Karpas-422 (cell line): ENCODE results near the gene NAPB. TPM values are rescaled to one million over a fixed set of nuclear protein-coding genes. Genes with fewer than 3 reads are reported as not detected.
"Not testable (repeated sequence)": the region's sequence is repeated elsewhere in the genome, so short reads cannot be mapped to it uniquely, and the experiment has no call there.

Source experiments
- DNase-seq: peaks from one replicate; pipeline ENCODE4 v3.0.0-alpha.2; 2015
- H2AFZ ChIP-seq: fragments of 200-600 bp; sonication (generic); 2 replicates; pipeline ENCODE4 v1.6.1; 2014; ENCODE audit warnings: antibody characterized with exemption, low read length, mixed read lengths
- H3K27ac ChIP-seq: fragments of 200-600 bp; sonication (generic); 2 replicates; pipeline ENCODE4 v1.5.1; 2014; ENCODE audit warnings: mild to moderate bottlenecking, low read length, moderate library complexity
- H3K27me3 ChIP-seq: fragments of 200-600 bp; sonication (generic); 2 replicates; pipeline ENCODE4 v1.6.1; 2014; ENCODE audit warnings: low read length, mixed read lengths
- H3K36me3 ChIP-seq: fragments of 200-600 bp; sonication (generic); 2 replicates; pipeline ENCODE4 v1.6.1; 2014; ENCODE audit warnings: low read length, mixed read lengths; ENCODE audit not compliant: insufficient read depth
- H3K4me1 ChIP-seq: fragments of 200-600 bp; sonication (generic); 2 replicates; pipeline ENCODE4 v1.6.1; 2014; ENCODE audit warnings: mild to moderate bottlenecking, low read length, mixed read lengths
- H3K4me2 ChIP-seq: fragments of 200-600 bp; sonication (generic); 2 replicates; pipeline ENCODE4 v1.6.1; 2014; ENCODE audit warnings: low read length, low read depth, mild to moderate bottlenecking; ENCODE audit not compliant: poor library complexity, severe bottlenecking
- H3K4me3 ChIP-seq: fragments of 200-600 bp; sonication (generic); 2 replicates; pipeline ENCODE4 v1.5.1; 2014; ENCODE audit warnings: mild to moderate bottlenecking, antibody characterized with exemption, low read length, mixed read lengths
- H3K79me2 ChIP-seq: fragments of 200-600 bp; sonication (generic); 2 replicates; pipeline ENCODE4 v1.6.1; 2014; ENCODE audit warnings: mild to moderate bottlenecking, low read length, mixed read lengths
- H3K9ac ChIP-seq: fragments of 200-600 bp; sonication (generic); 2 replicates; pipeline ENCODE4 v1.6.0; 2014; ENCODE audit warnings: low read length
- H3K9me2 ChIP-seq: fragments of 200-600 bp; sonication (generic), shearing (Covaris generic); replicated peaks from 2 replicates; pipeline ENCODE4 v1.6.0; 2014; ENCODE audit warnings: mild to moderate bottlenecking, low read length, moderate library complexity; ENCODE audit not compliant: insufficient read depth
- H3K9me3 ChIP-seq: fragments of 300-700, 200-600 bp; sonication (generic); 2 replicates; pipeline ENCODE4 v1.6.1; 2014; ENCODE audit warnings: low read length, mixed read lengths
- H4K20me1 ChIP-seq: fragments of 200-600 bp; sonication (generic); 2 replicates; pipeline ENCODE4 v1.6.1; 2014; ENCODE audit warnings: mild to moderate bottlenecking, antibody characterized with exemption, low read length, low read depth; ENCODE audit not compliant: insufficient read depth
- total RNA-seq: library from RNA; depleted of rRNA; stranded (reverse); fragments of >200 nt; shearing (Covaris generic); gene quantifications from 2 replicates; pipeline ENCODE4 v1.2.3, GENCODE V29; 2014; ENCODE audit warnings: low replicate concordance; rRNA removed

The NAPB gene
- total RNA-seq = 32.6 and 35.1 TPM in 2 replicates

DNA sequence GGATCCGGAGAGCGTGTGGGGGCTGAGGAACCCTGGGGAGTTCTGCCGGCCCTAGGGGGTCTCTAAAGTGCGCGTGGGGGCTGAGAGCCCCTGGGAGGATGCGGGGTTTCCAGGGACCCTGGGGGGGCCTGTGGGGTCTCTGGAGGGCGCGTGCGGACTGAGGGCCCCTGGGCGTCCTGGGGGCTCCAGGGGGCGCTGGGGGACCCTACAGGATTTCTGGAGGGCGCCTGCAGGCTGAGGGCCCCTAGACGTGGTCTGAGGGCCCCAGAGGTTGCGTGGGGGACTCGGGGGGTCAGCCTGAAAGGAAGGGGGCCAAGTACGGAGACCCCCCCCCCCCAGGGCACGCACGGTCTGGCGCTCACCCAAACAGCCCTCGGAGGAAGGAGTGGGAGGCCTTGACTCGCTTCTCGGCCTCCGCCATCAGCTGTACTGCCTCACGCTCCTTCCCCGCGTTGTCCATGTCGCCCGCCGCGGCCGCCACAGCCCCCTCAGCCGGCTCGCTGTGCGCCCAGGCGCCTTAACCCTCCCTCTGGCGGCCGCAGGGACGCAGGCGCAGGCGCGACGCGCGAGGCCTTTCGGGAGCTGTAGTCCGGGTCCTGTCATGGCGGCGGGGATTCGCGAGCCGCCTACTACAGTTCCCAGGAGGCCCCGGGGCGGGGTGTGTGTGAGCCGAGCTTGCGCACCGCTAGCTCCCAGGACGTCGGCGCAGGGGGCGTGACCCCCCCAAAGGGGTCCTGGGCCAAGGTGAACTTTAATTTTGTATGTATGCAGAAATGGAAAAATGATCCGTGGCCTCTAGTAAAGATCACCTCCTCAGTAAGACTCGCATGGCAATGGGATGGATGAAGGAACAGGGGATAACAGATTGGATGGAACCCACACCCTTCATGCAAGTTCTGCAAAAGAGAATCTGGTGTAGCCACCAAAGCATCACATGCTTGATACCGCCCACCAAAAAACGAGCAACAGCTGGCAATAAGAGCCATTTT lies at the start of gene NAPB:
Gene NAPB (minus strand): TSS at position 546 of the 989 bp plus-strand sequence. CDS start 86 bp downstream, at position 460.
- peak within 1 kb of the TSS; percentile 82 for H3K4me2 ChIP-seq
- 0 out of 2 replicates have a peak, but pooled peaks cover 5% of the 10 kb centered on the region for H4K20me1 ChIP-seq
- peak within 1 kb of the TSS; percentile 48 for H3K27ac ChIP-seq
- no peaks in the 10 kb centered on the region for H3K36me3 ChIP-seq
- DNase-seq = peak; percentile 98
- H3K4me3 ChIP-seq = peak within 1 kb of the TSS; percentile 73
- H2AFZ ChIP-seq = peak within 1 kb of the TSS; percentile 72
- no peaks in the 10 kb centered on the region for H3K9me2 ChIP-seq
- H3K27me3 ChIP-seq = no peaks in the 10 kb centered on the region
- H3K9me3 ChIP-seq = no peaks in the 10 kb centered on the region
- H3K4me1 ChIP-seq = peaks cover 35% of the 10 kb centered on the region
- peak within 1 kb of the TSS; percentile 98 for H3K9ac ChIP-seq
- H3K79me2 ChIP-seq = peaks cover 50% of the 10 kb centered on the region

DNA sequence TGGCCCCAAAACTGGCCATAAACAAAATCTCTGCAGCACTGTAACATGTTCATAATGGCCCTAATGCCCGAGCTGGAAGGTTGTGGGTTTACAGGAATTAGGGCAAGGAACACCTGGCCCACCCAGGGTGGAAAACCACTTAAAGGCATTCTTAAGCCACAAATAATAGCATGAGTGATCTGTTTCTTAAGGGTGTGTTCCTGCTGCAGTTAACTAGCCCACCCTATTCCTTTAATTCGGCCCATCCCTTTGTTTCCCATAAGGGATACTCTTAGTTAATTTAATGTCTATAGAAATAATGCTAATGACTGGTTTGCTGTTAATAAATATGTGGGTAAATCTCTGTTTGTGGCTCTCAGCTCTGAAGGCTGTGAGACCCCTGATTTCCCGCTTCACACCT lies 45.7 kb upstream of the NAPB start:
- H3K27ac ChIP-seq, H3K9me2 ChIP-seq, DNase-seq, H3K9ac ChIP-seq, H3K4me1 ChIP-seq, H2AFZ ChIP-seq, H3K4me3 ChIP-seq, H3K36me3 ChIP-seq, H3K4me2 ChIP-seq, H4K20me1 ChIP-seq, H3K27me3 ChIP-seq, H3K9me3 ChIP-seq, H3K79me2 ChIP-seq: not testable (repeated sequence)

- no peaks in the 10 kb centered on the region for H3K9me3 ChIP-seq
- DNase-seq = no peak
- H3K27ac ChIP-seq = no peak overlapping the region
- no peak overlapping the region for H3K4me3 ChIP-seq
- H3K79me2 ChIP-seq = no peaks in the 10 kb centered on the region
- H3K27me3 ChIP-seq = no peaks in the 10 kb centered on the region
- no peaks in the 10 kb centered on the region for H3K9me2 ChIP-seq
- no peak overlapping the region for H3K9ac ChIP-seq
- H3K36me3 ChIP-seq = no peaks in the 10 kb centered on the region
- H3K4me2 ChIP-seq = no peak overlapping the region
- H2AFZ ChIP-seq = no peak overlapping the region
- no peaks in the 10 kb centered on the region for H4K20me1 ChIP-seq
- no peaks in the 10 kb centered on the region for H3K4me1 ChIP-seq
Measured at GRCh38 chr20:23461180-23461579, 39.9 kb upstream of the NAPB start.

DNA sequence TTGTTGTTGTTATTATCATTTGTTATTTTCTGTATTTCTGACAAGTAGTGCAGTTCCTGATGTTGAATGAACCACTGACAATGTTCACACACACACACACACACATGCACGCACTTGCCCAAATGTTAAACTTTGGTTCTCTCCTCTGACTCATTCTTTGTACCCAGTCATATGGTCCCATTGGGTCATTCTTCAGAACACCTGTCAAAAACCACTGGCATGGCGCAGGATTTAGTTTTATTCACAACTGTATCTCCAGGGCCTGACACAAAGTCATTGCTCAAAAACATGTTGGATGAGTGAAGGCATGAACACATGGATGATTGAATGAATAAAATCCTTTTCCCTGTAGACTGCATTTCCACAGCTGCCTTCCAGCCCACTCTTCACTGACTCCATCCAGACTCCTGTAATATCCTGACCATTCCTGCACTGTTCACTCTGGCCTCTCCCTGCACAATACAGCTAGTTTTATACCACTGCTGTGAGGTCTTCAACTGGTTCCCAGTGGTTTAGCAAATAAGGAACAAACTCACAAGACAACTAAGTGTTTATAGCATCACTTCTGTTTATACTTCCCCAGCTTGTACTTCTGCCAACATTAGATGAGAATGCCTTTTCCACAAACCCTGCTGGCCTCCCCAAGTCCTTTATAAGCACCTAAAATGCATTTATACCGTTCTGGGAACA lies 38.3 kb upstream of the NAPB start:
- DNase-seq = no peak
- no peaks in the 10 kb centered on the region for H4K20me1 ChIP-seq
- no peaks in the 10 kb centered on the region for H3K27me3 ChIP-seq
- no peaks in the 10 kb centered on the region for H3K36me3 ChIP-seq
- no peaks in the 10 kb centered on the region for H3K9me2 ChIP-seq
- H3K9me3 ChIP-seq = no peaks in the 10 kb centered on the region
- H3K4me1 ChIP-seq = no peaks in the 10 kb centered on the region
- no peak overlapping the region for H2AFZ ChIP-seq
- H3K79me2 ChIP-seq = no peaks in the 10 kb centered on the region
- H3K27ac ChIP-seq = no peak overlapping the region
- H3K4me3 ChIP-seq = no peak overlapping the region
- H3K9ac ChIP-seq = no peak overlapping the region
- no peak overlapping the region for H3K4me2 ChIP-seq

DNA sequence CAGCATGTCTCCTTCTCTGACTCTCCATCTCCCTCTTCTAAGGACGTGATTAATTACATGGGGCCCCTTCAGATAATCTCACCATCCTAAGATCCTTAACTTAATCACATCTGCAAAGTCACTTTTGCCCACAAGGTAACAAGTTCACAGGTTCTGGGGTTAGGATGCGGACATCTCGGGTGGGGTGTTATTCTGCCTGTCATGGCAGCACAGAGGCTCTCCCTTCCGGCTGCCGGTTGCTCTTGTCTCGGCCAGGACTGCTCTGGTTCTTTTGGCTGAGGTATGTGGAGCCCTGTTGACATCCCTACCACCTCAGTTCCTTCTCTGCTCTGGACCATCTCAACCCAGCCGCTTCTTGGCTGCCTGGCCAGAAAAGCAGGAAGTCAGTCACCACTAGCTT lies 35.6 kb upstream of the NAPB start:
- H3K9me3 ChIP-seq = no peaks in the 10 kb centered on the region
- no peaks in the 10 kb centered on the region for H3K4me1 ChIP-seq
- no peak for DNase-seq
- H3K4me3 ChIP-seq = no peak overlapping the region
- H3K9ac ChIP-seq = no peak overlapping the region
- H3K79me2 ChIP-seq = no peaks in the 10 kb centered on the region
- H2AFZ ChIP-seq = no peak overlapping the region
- no peaks in the 10 kb centered on the region for H4K20me1 ChIP-seq
- no peaks in the 10 kb centered on the region for H3K36me3 ChIP-seq
- H3K9me2 ChIP-seq = no peaks in the 10 kb centered on the region
- no peak overlapping the region for H3K4me2 ChIP-seq
- no peaks in the 10 kb centered on the region for H3K27me3 ChIP-seq
- no peak overlapping the region for H3K27ac ChIP-seq

DNA sequence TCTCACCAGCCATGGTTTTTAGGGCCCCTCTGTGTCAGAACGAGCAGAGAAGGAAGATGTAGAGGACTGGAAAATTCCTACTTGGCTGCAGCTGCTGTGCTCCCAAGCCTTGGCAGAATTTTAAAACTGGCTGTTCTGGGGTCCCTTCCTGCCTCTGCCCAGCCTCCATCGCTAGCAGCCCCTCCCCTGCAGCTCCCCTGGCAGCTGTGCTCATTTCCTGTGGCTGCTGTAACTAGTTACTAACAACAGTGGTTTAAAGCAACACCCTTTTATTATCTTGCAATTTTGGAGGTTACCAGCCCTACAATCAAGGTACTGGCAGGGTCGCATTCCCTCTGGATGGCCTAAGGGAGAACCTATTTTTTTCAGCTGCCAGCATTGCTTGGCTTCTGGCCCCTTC lies 35.1 kb upstream of the NAPB start:
- H4K20me1 ChIP-seq = no peaks in the 10 kb centered on the region
- H3K4me2 ChIP-seq = no peak overlapping the region
- no peaks in the 10 kb centered on the region for H3K9me2 ChIP-seq
- H3K4me3 ChIP-seq = no peak overlapping the region
- H3K27me3 ChIP-seq = no peaks in the 10 kb centered on the region
- no peak overlapping the region for H2AFZ ChIP-seq
- H3K9ac ChIP-seq = no peak overlapping the region
- no peaks in the 10 kb centered on the region for H3K4me1 ChIP-seq
- H3K9me3 ChIP-seq = no peaks in the 10 kb centered on the region
- no peaks in the 10 kb centered on the region for H3K36me3 ChIP-seq
- DNase-seq = no peak
- H3K79me2 ChIP-seq = no peaks in the 10 kb centered on the region
- H3K27ac ChIP-seq = no peak overlapping the region

DNA sequence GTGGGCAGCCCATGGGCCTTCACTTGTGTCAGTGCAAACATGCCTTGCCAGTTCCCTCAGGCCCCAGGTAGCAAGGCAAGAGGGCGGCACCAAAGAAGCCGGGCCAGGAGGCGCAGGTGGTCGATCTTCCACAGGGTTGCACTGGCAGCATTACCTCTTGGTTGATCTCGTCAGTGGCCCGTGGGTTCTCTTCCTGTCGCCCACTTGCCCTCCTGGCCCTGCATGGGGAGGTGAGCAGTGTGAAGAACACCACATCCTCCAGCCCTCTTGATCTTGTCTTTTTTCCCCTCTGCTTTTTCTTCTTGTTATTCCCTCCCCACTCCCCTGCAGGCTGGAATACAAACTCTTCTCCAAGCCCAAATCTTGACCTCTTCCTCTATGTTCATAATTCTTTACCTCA lies 34.4 kb upstream of the NAPB start:
- Histone ChIP-seq H3K9ac (no peak overlapping the region), H3K27me3 (no peaks in the 10 kb centered on the region), H2AFZ (no peak overlapping the region), H4K20me1 (no peaks in the 10 kb centered on the region), H3K4me2 (no peak overlapping the region), H3K9me2 (no peaks in the 10 kb centered on the region), H3K4me1 (no peaks in the 10 kb centered on the region), H3K79me2 (no peaks in the 10 kb centered on the region), H3K9me3 (no peaks in the 10 kb centered on the region), H3K36me3 (no peaks in the 10 kb centered on the region), H3K27ac (no peak overlapping the region), H3K4me3 (no peak overlapping the region)
- no peak for DNase-seq

GRCh38 chr20:23454816-23455215 lies 33.5 kb upstream of the NAPB start:
- H3K4me3 ChIP-seq = no peak overlapping the region

More at GRCh38 chr20:23454816-23455215, 33.5 kb upstream of the NAPB start:
- Histone ChIP-seq H3K9me2 (no peaks in the 10 kb centered on the region), H3K4me2 (no peak overlapping the region), H2AFZ (no peak overlapping the region), H3K27me3 (no peaks in the 10 kb centered on the region), H3K9ac (no peak overlapping the region), H3K9me3 (no peaks in the 10 kb centered on the region), H3K4me1 (no peaks in the 10 kb centered on the region), H3K27ac (no peak overlapping the region), H4K20me1 (no peaks in the 10 kb centered on the region), H3K36me3 (no peaks in the 10 kb centered on the region), H3K79me2 (no peaks in the 10 kb centered on the region)
- DNase-seq = no peak
